Measurements from ENCODE around the gene TEX26.
"Not testable (repeated sequence)": the region's sequence is repeated elsewhere in the genome, so short reads cannot be mapped to it uniquely, and the experiment has no call there.

Gene TEX26

DNA sequence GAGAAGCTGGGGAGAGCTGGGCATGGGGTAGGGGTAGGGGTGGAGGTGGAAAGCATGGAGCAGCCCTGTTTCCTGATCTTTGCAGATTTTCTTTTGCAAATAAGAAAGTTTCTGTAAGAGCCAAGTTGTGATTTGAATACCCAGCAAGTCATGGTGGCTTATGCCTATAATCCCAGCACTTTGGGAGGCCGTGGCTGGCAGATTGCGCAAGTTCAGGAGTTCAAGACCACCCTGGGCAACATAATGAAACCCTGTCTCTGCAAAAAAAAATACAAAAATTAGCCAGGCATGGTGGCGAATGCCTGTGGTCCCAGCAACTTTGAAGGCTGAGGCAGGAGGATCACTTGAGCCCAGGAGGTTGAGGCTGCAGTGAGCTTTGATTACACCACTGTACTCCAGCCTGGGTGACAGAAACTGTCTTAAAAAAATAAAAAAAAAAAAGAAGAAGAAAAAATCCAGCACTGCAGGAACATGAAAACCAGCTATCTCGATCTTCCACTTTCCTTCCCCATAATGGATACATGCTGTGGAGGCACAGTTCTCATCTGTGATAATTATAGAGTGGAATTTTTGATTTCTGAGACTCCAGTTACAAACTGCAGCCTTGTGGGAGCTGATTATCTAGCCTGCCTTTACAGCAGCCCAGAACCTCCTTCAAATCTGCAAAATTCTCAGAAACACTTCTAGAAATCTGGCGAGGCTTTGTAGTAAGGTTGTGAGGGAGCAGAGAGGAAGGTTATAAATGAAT lies 12.1 kb upstream of the TEX26 start:
- DNase-seq = no peak

- DNase-seq = peak; percentile 77
These were observed 9.0 kb upstream of the TEX26 start for GRCh38 chr13:30923418-30923817.

GRCh38 chr13:30924721-30925120 lies 7.7 kb upstream of the TEX26 start:
- no peak for DNase-seq

- DNase-seq = no peak
These were observed 7.0 kb upstream of the TEX26 start for GRCh38 chr13:30925429-30925828.

DNA sequence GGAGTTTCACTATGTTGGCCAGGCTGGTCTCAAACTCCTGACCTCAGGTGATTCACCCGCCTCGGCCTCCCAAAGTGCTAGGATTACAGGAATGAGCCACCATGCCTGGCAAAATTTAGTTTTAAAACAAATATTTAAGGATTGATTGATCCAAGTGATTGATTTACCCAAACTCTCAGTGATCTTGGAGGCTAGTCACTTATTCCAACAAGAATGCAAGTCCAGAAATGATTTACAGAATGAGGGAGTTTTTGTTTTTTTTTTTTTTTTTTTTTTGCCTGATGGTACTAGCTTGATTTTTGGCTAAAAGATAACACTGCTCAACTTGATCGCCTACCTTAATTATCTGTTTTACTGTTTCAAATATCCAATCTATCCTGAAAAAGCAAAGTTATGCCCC lies 5.7 kb upstream of the TEX26 start:
- DNase-seq = no peak

GRCh38 chr13:30927188-30927587 lies 5.3 kb upstream of the TEX26 start:
- not testable (repeated sequence) for DNase-seq

GRCh38 chr13:30927595-30927994 lies 4.9 kb upstream of the TEX26 start:
- no peak for DNase-seq

GRCh38 chr13:30928978-30929377 lies 3.5 kb upstream of the TEX26 start:
- no peak for DNase-seq

DNA sequence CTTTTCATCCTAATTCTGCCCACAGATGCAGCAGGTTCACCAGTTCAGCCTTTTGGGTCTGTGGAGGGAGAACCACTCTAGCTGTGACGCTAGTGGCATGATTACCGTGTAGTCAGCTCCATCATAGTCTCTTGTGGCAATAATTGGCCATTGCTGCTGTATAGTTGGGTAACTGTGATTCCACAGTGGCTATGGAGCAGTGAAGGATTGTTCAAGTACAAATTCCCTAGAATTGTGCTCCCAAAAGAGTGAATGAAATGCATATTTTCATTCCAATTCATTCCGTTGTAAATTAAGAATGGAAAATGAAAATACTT lies 856 bp downstream of the TEX26 start:
- DNase-seq = no peak

DNA sequence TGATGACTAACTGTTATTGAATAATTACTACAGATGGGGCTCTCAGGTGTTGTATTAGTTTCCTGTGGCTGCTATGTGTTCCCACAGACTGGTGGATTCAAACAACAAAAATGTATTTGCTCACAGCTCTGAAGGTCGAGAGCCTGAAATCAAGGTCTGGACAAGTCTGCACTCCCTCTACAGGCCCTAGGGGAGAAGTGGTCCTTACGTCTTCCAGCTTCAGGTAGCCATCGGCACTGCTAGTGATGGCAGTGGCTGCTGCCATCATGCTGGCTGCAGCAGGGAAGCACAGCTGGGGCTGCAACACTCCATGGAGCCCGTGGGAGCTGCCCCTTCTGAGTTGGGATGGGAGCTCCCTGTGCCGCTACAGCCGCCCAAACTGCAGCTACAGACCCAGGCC lies 1.9 kb downstream of the TEX26 start:
- DNase-seq = peak; percentile 8

DNA sequence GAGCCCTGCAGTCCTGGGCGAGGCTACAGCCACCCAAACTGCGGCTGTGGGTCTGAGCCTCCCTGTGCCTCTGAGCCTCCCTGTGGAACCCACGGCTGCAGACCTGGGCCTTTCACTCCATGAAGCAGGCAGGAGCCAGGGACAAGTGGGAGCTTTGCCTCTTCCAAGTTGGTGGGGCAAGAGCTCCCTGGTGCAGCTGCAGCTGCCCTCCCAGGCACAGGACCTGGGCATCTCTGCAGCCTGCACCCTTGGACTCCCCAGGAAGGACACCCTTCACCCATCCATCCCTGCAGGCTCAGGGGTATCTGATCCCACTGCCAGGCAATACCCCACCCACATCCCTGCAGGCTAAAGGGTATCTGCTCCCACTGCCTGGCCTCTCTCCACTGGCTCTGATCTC lies 2.3 kb downstream of the TEX26 start:
- no peak for DNase-seq

- DNase-seq = no peak
These were observed 4.5 kb downstream of the TEX26 start for GRCh38 chr13:30936971-30937370.

- DNase-seq = no peak
These were observed 11.4 kb downstream of the TEX26 start for GRCh38 chr13:30943881-30944280.

DNA sequence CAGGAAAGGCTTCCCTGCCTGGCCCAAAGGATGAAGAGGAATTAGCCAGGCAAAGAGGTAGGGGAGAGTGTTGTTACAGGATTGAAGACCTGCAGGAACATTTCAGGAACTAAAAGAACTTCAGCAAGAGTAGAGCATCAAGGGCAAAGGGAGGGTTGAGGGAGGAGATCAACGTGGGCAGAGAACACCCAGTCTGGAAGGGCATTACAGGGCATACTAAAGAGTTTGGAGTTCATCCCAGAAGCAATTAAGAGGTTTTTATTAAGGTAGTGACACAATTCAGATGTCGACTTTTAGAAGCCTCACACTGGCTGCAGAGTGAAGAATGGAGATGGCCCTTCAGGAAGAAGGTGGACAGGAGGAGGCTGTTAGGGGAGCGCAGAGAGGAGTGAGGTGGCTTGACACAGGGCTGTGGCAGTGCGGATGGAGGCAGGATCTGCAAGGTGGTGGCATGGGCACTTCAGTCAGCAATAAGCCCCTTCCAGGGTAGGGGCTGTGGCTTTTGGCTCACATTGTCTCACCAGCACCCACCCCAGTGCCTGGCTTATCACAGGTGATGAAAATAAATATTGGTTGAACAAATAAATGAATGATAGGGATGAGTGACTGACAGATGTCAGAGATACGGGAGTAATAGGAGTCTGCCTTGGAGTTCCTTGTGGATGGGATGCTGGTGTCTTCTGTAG lies 24.9 kb downstream of the TEX26 start:
- no peak for DNase-seq

GRCh38 chr13:30959678-30960077 lies 27.2 kb downstream of the TEX26 start:
- no peak for DNase-seq

- DNase-seq = no peak
These were observed 31.3 kb downstream of the TEX26 start for GRCh38 chr13:30963791-30964190.

DNA sequence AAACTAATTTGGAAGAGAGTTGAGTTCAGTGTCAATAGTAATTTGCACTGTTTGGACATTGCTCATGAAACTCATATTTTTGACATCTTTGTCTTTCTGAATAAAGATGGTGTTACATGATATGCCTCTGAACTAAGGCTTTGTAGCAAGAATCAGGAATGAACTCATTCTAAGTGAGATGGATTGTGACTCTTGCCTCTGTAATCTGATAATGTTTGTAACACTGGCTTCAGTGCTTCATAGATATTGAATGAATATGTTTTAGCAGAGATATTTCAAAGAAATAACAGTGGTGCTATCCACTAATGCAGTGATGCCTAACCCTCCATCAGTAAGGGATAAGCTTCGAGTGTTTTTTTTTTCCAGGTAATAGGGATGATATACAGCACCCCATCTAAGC lies 32.9 kb downstream of the TEX26 start:
- no peak for DNase-seq

DNA sequence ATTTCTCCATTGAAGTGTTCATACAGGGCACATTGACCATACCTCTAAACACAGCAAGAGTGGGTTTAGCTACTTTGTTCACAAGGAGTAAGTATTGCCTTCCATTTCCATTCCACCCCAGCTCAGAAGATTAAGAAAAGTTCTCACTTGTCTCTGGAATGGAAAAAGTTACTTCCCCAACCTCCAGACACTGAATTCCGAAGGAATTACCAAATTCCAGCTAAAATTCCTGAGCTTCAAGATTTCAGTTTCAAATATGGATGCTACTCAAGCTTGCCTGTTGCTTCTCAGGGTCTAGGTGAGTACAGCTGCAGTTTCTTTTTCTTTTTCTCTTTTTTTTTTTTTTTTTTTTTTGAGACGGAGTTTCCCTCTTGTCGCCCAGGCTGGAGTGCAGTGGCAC lies 33.6 kb downstream of the TEX26 start:
- no peak for DNase-seq

GRCh38 chr13:30968846-30969245 lies 36.4 kb downstream of the TEX26 start:
- no peak for DNase-seq

DNA sequence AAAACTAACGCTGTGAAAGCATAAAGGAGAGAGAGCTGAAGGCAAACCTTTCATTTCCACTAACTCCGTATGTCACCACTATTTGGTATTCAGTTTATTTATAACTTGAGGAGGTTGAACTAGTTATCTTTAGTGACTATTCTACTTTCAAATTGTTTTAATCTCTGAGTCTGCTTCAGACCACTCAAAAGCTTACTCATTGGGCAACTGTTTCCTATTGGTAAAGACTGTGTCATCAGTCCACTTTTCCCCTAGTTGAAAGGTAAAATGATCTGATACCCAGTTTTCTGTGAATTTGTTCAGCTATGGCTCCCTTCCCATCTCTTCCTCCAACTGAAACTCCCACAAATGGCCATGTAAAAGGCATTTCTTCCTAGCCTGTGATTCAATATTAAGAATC lies 39.1 kb downstream of the TEX26 start:
- no peak for DNase-seq

- DNase-seq = no peak
These were observed 40.5 kb downstream of the TEX26 start for GRCh38 chr13:30972888-30973377.

- DNase-seq = no peak
These were observed 41.9 kb downstream of the TEX26 start for GRCh38 chr13:30974350-30974749.

DNA sequence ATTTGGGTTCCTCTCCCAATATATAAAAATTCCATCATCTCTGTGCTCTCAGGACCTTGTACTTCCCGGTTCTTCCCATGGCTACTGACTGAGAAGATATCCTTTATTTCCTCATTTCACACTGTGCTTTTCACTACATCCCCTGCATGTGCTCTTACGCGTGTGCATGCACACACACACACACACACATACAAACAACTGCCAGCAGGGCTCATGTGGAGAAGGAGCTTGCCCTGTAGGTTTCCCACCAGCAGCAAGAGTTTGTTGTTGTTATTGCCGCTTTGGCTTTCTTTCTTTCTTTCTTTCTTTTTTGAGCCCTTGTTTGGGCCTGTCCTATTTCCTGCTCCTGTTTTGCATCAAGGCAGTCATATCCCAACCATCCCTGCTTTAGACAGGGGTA lies 43.6 kb downstream of the TEX26 start:
- DNase-seq = no peak
